ENCODE data around the gene TEAD1.

TEAD1 gene

DNA sequence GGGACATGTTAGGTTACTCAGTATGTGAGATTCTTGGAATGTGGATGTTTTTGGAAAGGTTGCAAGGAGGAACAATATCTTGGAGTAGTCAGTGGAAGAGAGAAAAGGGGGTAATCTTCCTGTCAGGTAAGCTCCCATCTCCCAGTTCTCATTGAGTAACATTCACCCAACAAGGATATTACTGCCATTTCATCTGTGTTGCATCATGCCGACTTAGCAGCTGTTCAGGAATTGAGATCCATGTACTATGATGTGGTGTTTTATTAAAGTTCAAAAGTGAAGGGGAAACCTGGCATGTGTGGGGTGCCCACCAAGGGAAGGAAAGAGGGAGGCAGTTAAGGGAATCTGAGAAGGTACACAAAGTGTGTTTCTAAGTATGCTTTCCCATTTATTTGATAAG lies 276.4 kb downstream of the TEAD1 start:
- no peak for TF ChIP-seq POLR2AphosphoS5 (IDR thresholded peaks at IDR 0.05; ENCODE audit: low read depth, low read length)
- TF ChIP-seq TAF1 (IDR thresholded peaks at IDR 0.05; ENCODE audit: borderline replicate concordance, insufficient read depth, low read length): no peak
- no peak for TF ChIP-seq FOXP2 (optimal IDR thresholded peaks at IDR 0.05; ENCODE audit: borderline replicate concordance, extremely low read depth, extremely low read length, insufficient read depth)
- TF ChIP-seq, protein P1, sequence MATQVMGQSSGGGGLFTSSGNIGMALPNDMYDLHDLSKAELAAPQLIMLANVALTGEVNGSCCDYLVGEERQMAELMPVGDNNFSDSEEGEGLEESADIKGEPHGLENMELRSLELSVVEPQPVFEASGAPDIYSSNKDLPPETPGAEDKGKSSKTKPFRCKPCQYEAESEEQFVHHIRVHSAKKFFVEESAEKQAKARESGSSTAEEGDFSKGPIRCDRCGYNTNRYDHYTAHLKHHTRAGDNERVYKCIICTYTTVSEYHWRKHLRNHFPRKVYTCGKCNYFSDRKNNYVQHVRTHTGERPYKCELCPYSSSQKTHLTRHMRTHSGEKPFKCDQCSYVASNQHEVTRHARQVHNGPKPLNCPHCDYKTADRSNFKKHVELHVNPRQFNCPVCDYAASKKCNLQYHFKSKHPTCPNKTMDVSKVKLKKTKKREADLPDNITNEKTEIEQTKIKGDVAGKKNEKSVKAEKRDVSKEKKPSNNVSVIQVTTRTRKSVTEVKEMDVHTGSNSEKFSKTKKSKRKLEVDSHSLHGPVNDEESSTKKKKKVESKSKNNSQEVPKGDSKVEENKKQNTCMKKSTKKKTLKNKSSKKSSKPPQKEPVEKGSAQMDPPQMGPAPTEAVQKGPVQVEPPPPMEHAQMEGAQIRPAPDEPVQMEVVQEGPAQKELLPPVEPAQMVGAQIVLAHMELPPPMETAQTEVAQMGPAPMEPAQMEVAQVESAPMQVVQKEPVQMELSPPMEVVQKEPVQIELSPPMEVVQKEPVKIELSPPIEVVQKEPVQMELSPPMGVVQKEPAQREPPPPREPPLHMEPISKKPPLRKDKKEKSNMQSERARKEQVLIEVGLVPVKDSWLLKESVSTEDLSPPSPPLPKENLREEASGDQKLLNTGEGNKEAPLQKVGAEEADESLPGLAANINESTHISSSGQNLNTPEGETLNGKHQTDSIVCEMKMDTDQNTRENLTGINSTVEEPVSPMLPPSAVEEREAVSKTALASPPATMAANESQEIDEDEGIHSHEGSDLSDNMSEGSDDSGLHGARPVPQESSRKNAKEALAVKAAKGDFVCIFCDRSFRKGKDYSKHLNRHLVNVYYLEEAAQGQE (IDR thresholded peaks at IDR 0.05; ENCODE audit: insufficient read depth in 1 of 2, low read depth in 2 of 2, low read length in 2 of 2): no peak
- TF ChIP-seq SIN3A (IDR thresholded peaks at IDR 0.05; ENCODE audit: borderline replicate concordance, insufficient read depth, low read length): no peak

DNA sequence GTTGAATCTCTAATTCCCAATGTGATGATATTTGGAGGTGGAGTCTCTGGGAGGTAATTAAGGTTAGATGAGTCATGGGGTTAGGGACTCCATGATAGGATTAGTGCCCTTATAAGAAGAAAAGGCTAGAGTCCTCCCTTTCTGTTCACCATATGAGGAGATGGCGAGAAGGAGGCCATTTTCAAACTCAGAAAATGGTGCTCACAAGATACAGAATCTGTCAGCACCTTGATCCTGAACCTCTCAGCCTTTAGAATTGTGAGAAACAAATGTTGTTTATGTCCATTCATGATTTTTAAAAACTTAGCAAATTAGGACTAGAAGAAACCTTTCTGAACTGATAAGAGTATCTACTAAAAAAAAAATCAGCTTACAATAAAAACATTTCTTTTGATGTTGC lies 277.2 kb downstream of the TEAD1 start:
- TF ChIP-seq FOXP2 (optimal IDR thresholded peaks at IDR 0.05; ENCODE audit: borderline replicate concordance, extremely low read depth, extremely low read length, insufficient read depth) (no peak), SIN3A (IDR thresholded peaks at IDR 0.05; ENCODE audit: borderline replicate concordance, insufficient read depth, low read length) (no peak), TAF1 (IDR thresholded peaks at IDR 0.05; ENCODE audit: borderline replicate concordance, insufficient read depth, low read length) (no peak), POLR2AphosphoS5 (IDR thresholded peaks at IDR 0.05; ENCODE audit: low read depth, low read length) (no peak)
- TF ChIP-seq, protein P1 (IDR thresholded peaks at IDR 0.05; ENCODE audit: insufficient read depth in 1 of 2, low read depth in 2 of 2, low read length in 2 of 2): no peak

DNA sequence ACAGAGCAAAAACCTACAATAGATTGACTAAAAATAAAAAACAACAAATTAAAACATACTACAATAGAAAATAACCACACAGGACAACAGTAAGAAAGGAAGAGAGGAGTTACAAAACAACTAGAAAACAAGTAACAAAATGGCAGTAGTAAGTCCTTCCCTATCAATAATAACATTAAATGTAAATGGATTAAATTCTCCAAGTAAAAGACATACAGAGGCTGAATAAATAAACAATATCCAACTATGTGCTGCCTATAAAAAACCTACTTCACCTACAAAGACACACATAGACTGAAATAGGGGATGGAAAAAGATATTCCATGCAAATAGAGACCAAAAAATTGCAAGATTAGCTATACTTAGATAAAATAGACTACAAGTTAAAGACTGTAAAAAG lies 277.9 kb downstream of the TEAD1 start:
- TF ChIP-seq, protein P1 (IDR thresholded peaks at IDR 0.05; ENCODE audit: insufficient read depth in 1 of 2, low read depth in 2 of 2, low read length in 2 of 2): no peak
- TF ChIP-seq FOXP2 (optimal IDR thresholded peaks at IDR 0.05; ENCODE audit: borderline replicate concordance, extremely low read depth, extremely low read length, insufficient read depth): no peak
- TF ChIP-seq TAF1 (IDR thresholded peaks at IDR 0.05; ENCODE audit: borderline replicate concordance, insufficient read depth, low read length): no peak
- TF ChIP-seq POLR2AphosphoS5 (IDR thresholded peaks at IDR 0.05; ENCODE audit: low read depth, low read length): no peak
- no peak for TF ChIP-seq SIN3A (IDR thresholded peaks at IDR 0.05; ENCODE audit: borderline replicate concordance, insufficient read depth, low read length)

DNA sequence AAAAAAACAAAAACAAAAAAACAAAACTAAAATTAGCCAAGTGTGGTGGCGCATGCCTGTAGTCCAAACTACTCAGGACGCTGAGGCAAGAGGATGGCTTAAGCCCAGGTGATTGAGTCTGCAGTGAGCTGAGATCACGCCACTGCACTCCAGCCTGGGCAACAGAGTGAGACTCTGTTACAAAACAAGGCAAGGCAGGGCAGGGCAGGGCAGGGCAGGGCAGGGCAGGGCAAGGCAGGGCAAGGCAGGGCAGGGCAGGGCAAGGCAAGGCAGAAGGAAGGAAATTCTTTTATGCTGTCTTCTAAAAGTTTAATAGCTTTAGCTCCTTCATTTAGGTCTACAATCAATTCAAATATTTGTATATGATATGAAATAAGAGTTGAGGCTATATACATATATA lies 284.8 kb downstream of the TEAD1 start:
- TF ChIP-seq TAF1 (IDR thresholded peaks at IDR 0.05; ENCODE audit: borderline replicate concordance, insufficient read depth, low read length) (no peak), SIN3A (IDR thresholded peaks at IDR 0.05; ENCODE audit: borderline replicate concordance, insufficient read depth, low read length) (no peak), POLR2AphosphoS5 (IDR thresholded peaks at IDR 0.05; ENCODE audit: low read depth, low read length) (no peak), FOXP2 (optimal IDR thresholded peaks at IDR 0.05; ENCODE audit: borderline replicate concordance, extremely low read depth, extremely low read length, insufficient read depth) (no peak)
- TF ChIP-seq, protein P1 (IDR thresholded peaks at IDR 0.05; ENCODE audit: insufficient read depth in 1 of 2, low read depth in 2 of 2, low read length in 2 of 2): no peak

DNA sequence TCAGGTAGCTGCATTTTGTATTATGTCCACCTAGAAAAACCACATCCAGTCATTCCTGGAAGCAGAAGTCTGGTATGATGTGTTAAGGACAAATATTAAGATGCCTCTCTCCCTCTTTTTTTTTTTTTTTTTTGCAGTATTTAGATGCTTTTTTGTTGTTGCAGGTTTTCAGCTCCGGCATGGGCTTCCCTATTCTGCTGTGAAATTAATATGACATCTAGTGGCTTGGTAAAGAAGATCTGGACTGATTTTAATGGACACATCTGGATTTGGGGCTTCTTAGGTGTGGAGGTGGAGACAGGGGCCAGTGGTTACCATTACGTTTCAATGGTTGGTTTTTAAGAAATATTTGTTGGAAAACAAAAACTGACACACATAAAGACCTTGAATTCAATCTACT lies 287.4 kb downstream of the TEAD1 start:
- TF ChIP-seq, protein P1 (IDR thresholded peaks at IDR 0.05; ENCODE audit: insufficient read depth in 1 of 2, low read depth in 2 of 2, low read length in 2 of 2): no peak
- TF ChIP-seq TAF1 (IDR thresholded peaks at IDR 0.05; ENCODE audit: borderline replicate concordance, insufficient read depth, low read length): no peak
- TF ChIP-seq FOXP2 (optimal IDR thresholded peaks at IDR 0.05; ENCODE audit: borderline replicate concordance, extremely low read depth, extremely low read length, insufficient read depth): no peak
- no peak for TF ChIP-seq SIN3A (IDR thresholded peaks at IDR 0.05; ENCODE audit: borderline replicate concordance, insufficient read depth, low read length)
- TF ChIP-seq POLR2AphosphoS5 (IDR thresholded peaks at IDR 0.05; ENCODE audit: low read depth, low read length): no peak
